Measurements from ENCODE around the gene TMEM132D. TPM values are rescaled to one million over a fixed set of nuclear protein-coding genes. Genes with fewer than 3 reads are reported as not detected.

The TMEM132D gene
- total RNA-seq, 2 donors from 2014 or later = not detected

- DNase-seq (ENCODE audit: low spot score) = no peak
- TF ChIP-seq CTCF (IDR thresholded peaks at IDR 0.05) = no peak
Measured at GRCh38 chr12:129371268-129371667, 532.6 kb downstream of the TMEM132D start.

GRCh38 chr12:129366656-129367055 is 537.2 kb downstream of the TMEM132D start:
- H3K4me3 ChIP-seq = no peak overlapping the region

More at GRCh38 chr12:129371268-129371667, 532.6 kb downstream of the TMEM132D start:
- Histone ChIP-seq H3K4me3 (no peak overlapping the region), H3K4me1 (no peaks in the 10 kb centered on the region), H3K27me3 (no peaks in the 10 kb centered on the region), H3K9me3 (no peaks in the 10 kb centered on the region), H3K27ac (no peak overlapping the region), H3K36me3 (no peaks in the 10 kb centered on the region)

GRCh38 chr12:129363041-129363440 is 540.8 kb downstream of the TMEM132D start:
- no peak for DNase-seq (ENCODE audit: low spot score)
- Histone ChIP-seq H3K4me3 (no peak overlapping the region), H3K27me3 (no peaks in the 10 kb centered on the region), H3K9me3 (no peaks in the 10 kb centered on the region), H3K4me1 (no peaks in the 10 kb centered on the region), H3K36me3 (no peaks in the 10 kb centered on the region), H3K27ac (no peak overlapping the region)
- TF ChIP-seq CTCF (IDR thresholded peaks at IDR 0.05) = no peak

More at GRCh38 chr12:129366656-129367055, 537.2 kb downstream of the TMEM132D start:
- Histone ChIP-seq H3K4me1 (no peaks in the 10 kb centered on the region), H3K9me3 (no peaks in the 10 kb centered on the region), H3K27ac (no peak overlapping the region), H3K27me3 (no peaks in the 10 kb centered on the region), H3K36me3 (no peaks in the 10 kb centered on the region)
- TF ChIP-seq CTCF (IDR thresholded peaks at IDR 0.05) = no peak
- DNase-seq (ENCODE audit: low spot score) = no peak

GRCh38 chr12:129357233-129357632 is 546.6 kb downstream of the TMEM132D start:
- H3K27ac ChIP-seq = no peak overlapping the region

GRCh38 chr12:129351481-129351880 is 552.3 kb downstream of the TMEM132D start:
- H3K9me3 ChIP-seq = no peaks in the 10 kb centered on the region
- no peak overlapping the region for H3K4me3 ChIP-seq
- no peaks in the 10 kb centered on the region for H3K4me1 ChIP-seq
- no peaks in the 10 kb centered on the region for H3K27me3 ChIP-seq
- no peak overlapping the region for H3K27ac ChIP-seq
- no peaks in the 10 kb centered on the region for H3K36me3 ChIP-seq
- no peak for DNase-seq (ENCODE audit: low spot score)
- TF ChIP-seq CTCF (IDR thresholded peaks at IDR 0.05) = no peak

More at GRCh38 chr12:129357233-129357632, 546.6 kb downstream of the TMEM132D start:
- Histone ChIP-seq H3K9me3 (no peaks in the 10 kb centered on the region), H3K4me3 (no peak overlapping the region), H3K4me1 (no peaks in the 10 kb centered on the region), H3K27me3 (no peaks in the 10 kb centered on the region), H3K36me3 (no peaks in the 10 kb centered on the region)
- TF ChIP-seq CTCF (IDR thresholded peaks at IDR 0.05) = no peak
- DNase-seq (ENCODE audit: low spot score) = no peak

GRCh38 chr12:129339336-129339735 is 564.5 kb downstream of the TMEM132D start:
- no peak overlapping the region for H3K27ac ChIP-seq
- DNase-seq (ENCODE audit: low spot score) = no peak
- no peaks in the 10 kb centered on the region for H3K36me3 ChIP-seq
- no peaks in the 10 kb centered on the region for H3K4me1 ChIP-seq
- H3K4me3 ChIP-seq = no peak overlapping the region
- peaks cover 0 to 6% of the 10 kb centered on the region in 2 donors for H3K9me3 ChIP-seq
- no peak for TF ChIP-seq CTCF (IDR thresholded peaks at IDR 0.05)
- H3K27me3 ChIP-seq = no peaks in the 10 kb centered on the region
